UCSD-AML1 (cell line): ENCODE data around the gene PSAT1.
"Not testable (repeated sequence)": the region's sequence is repeated elsewhere in the genome, so short reads cannot be mapped to it uniquely, and the experiment has no call there.

ENCODE experiments used
- DNase-seq: peaks from one replicate; lab custom pipeline; 2025; ENCODE audit not compliant: unreplicated experiment; lab: John Stamatoyannopoulos, UW

Gene PSAT1

DNA sequence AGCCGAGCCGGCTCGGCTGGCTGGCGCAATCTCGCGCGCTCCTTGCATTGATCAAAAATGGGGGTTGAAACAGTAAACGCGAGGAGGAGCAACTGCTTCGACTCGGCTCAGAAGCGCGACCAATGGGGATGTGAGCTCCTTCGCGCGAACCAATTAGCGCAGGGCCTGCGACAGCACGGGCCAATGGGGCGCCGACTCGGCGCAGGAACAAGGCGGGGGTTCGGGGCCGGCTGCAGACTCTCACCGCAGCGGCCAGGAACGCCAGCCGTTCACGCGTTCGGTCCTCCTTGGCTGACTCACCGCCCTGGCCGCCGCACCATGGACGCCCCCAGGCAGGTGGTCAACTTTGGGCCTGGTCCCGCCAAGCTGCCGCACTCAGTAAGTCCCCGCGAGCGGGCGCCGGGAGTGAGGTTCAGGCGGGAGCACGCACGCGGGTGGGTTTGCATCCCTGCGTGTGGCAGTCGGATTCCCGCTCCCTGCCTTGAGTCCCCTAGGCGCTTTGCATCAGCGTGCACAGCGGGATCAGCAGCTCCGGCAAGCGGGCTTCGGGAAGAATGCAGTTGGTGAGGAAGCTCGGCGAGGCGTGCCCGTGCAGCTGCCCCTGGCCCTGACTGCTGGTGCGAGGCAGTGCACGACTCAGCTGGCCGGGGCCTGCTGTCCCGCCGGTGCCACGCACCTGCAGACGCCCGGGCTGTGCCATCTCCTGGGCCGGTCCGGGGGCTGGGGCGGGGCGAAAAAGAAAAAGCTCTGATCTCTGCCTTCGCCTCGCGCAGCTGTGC, at the start of gene PSAT1:
PSAT1 (plus strand) TSS at position 233 of the 779 bp plus-strand sequence; CDS start at position 319, 86 bp downstream.
- DNase-seq: no peak

DNA sequence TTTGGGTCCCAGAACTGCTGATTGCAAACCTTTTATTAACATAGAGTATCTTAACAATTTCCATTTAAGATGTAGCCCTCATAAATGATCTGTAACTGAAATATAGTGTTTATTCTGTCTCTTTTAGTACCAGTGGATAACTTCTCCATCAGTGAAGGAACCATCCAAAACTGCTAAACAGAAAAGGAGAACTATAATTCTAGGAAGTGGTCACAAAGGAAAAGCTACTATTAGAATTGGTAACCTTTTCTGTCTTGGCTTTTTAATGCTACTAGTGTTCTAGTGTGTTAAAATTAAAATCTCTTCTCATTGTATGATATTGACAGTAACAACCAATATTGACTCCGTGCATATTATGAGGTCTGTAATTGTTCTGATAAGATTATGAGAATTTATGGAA, 48.3 kb upstream of the PSAT1 start:
- DNase-seq: no peak

DNA sequence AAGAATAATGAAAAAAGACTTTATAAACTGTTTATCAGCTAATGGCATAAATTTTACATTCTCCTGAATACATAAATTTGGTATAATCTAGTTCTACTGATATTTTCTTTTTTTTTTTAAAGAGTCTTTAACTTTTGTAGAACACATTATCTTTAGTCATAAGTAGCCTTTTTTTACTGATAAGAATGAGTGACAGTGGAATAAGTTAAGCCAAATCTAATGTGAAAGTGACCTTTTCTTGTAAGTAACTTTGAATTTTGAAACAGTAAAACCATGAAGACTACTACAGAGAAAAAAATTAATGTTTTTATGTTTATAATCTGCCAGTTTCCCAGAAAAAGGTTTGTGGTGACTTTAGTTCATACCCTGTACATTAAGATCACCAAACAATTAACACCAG, 47.4 kb upstream of the PSAT1 start:
- DNase-seq: no peak

DNA sequence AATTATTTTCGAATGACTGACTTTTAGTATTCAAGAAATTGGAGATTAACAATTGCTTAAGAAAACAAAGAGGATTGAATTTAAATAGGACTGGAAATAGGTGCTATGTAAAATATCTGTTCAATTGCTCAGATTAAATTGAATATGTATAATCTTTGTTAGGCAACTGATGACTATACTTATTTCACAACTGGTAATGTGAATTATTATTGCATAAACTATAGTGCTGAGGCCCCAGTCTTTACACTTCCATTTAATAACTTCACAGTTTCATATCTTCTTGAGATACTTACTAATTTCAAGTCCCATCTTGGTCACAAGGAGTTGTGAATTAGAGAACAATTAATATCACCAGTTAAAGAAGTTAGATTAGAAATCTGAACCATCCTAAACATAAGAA, 44.3 kb upstream of the PSAT1 start:
- DNase-seq: no peak

DNA sequence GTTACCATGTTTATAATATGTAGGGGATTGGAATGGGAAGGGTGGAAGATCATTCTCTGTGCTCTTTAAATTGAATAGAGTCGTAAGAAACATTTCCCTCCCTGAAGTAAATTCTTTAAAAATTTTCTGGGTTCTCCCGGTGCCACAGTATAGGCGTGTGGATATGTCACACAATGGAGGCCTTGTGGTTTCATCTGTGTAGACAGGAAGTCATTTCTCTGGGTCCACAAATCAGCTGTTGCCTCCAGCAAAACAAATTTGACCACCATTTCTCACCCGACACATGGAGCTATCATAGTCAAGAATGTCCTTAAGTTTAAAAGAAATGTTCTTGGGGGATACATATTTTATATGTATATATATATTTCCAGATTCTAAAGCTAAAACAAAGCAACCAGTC, 43.6 kb upstream of the PSAT1 start:
- DNase-seq: no peak

DNA sequence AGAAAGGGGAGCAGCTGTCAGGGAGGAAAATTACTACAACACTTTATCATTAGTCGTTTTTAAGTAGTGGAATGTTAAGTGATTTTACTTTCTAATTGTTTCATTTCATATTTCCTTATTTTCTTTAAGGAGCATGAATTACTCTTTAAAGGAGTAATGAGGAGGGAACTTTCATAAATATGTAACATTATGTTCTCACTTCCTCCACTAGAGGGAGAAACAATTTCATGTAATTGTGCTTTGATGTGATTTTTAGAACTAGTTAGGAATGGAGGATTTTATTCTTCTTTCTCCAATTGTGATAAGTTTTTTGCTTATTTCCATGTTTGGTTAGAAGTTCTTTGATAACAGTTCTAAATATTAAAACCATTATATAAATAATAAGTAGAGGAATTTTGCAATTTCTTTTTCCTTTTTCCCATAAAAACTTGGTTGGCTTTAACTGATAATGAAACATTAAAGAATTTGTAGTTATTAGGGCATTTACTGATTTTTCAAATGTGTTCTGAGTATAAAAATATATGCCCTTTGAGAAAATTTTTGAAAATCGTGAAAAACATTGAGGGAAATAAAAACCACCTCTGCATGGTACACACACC, 35.4 kb upstream of the PSAT1 start:
- DNase-seq: no peak

DNA sequence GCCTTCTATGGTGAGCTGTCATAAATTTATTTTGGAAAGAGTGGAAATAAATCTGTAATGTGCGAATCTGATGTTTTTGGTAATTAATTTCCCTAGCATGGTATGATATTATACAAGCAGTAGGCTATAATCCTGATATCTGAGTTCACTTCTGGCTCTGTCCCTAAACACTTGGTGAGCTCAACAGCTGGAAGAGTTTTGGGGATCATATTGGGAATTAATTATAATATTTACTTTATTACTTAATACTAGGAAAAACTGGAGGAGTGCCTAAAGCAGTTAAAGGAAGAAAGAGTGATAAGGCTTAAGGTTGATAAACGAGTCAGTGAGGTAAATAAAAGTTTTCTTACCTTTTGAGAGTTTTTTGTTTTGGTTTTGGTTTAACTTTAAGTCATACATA, 34.3 kb upstream of the PSAT1 start:
- DNase-seq: no peak

DNA sequence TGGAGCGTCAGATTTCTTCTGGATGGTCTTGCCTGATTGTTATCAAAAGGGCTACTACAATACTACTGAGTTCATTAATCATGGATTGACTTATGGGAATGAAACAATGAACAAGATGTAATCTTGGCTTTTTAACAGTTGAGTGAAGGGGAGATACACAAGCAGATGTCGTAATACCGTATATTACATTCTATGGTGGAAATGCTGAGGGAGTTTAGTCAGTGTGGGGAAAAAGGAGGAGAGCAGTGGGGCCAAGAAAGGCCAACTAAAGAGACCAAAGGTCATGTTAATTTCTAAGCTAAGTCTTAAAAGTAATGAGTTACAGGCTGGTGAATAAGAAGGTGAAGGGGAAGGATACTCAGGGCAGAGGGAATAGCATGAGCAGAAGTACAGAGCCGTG, 29.0 kb upstream of the PSAT1 start:
- DNase-seq: no peak

DNA sequence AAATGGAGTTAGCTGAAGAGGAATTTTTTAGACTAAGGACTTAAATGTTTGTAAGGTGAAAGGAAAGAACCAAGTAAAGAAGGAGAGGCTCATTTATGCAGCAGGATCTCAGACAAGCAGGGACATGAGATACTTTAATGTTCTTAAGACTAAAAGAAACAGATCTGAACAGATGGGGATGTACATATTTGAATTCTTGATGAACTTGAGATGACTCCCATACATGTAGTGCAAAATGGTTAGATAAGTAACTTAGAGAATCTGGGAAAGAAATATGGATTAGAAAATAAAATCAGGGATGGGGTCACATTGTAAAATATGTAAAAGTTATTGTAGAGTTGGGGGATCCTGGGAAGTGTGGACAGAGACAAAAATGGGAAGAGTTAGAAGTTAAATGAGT, 27.1 kb upstream of the PSAT1 start:
- DNase-seq: no peak

DNA sequence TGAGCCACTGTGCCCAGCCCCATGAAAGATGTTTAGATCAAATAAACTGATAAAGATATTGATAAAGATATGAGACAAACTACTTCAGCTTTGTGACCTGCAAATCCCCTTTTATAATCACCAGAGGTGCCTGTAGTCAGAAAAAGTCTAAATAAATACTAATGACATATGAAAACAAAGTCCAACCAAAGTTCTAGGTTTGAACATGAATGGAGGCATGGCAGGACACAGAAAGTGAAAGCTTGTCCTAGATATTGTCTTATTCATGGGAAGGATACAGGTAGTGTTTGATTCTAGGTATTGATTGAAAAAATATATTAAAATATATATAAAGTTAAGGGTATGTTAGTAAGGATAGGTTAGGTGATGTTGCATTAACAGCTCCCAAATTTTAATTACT, 24.6 kb upstream of the PSAT1 start:
- DNase-seq: no peak

DNA sequence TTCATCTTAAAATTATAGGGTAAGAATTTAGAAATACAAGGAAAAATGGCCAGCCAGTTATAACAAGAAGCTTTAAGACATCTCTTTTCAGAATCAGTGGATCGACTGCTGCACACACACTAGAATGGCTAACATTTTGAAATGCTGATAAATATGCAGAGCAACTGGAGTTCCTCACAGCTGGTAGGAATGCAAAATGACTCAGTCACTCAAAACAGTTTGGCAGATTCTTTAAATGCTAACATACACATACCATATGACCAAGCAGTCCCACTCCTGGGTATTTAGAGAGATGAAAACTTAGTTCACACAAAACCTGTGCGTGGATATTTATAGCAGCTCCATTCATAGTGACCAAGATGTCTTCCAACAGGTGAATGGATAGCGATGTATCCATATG, 23.2 kb upstream of the PSAT1 start:
- no peak for DNase-seq

DNA sequence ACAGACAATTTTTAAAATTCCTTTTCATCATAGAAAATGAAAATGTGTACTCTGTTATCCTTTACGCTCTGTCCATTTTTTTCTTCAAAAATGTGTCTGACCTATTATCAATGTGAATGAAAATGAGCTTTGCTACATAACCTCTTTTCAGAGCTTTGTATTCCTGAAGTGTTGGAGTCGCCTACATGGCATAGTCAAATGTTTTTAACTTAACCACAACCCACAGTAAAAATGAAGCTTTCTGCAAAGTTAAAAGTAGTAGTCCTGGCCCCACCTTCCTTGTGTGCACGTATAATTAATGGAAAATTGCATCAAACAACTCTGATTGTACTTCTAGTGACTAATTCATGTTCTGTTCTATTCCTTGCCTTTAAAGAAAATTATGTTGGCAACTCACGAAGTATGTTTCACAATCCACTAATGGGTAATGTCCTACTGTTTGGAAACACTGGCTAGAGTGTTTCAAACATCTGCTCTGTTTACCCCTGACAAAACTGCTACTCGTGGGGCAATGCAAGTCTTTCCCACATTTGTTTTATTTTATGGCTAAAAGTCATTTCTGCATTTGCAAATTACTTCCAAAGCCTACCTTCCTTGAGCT, 18.6 kb upstream of the PSAT1 start:
- DNase-seq: no peak

DNA sequence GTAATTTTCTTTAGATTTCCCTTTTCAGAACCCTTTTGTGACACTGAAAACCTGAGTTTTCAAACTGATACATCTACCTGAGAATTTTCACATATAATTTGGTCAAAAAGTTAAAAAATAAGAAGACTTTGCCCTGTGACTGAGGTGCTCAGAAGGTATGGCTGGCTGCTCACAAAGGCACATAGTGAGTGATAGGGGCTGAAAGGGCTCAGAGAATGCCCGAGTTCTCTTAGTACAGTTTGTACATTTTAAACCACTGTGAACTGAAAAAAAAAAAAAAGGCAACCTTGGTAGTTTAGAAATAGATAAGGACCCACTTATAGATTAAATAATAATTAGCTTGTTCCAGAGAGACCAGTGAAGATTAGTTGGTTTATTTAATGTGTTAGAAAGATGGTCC, 18.1 kb upstream of the PSAT1 start:
- no peak for DNase-seq

DNA sequence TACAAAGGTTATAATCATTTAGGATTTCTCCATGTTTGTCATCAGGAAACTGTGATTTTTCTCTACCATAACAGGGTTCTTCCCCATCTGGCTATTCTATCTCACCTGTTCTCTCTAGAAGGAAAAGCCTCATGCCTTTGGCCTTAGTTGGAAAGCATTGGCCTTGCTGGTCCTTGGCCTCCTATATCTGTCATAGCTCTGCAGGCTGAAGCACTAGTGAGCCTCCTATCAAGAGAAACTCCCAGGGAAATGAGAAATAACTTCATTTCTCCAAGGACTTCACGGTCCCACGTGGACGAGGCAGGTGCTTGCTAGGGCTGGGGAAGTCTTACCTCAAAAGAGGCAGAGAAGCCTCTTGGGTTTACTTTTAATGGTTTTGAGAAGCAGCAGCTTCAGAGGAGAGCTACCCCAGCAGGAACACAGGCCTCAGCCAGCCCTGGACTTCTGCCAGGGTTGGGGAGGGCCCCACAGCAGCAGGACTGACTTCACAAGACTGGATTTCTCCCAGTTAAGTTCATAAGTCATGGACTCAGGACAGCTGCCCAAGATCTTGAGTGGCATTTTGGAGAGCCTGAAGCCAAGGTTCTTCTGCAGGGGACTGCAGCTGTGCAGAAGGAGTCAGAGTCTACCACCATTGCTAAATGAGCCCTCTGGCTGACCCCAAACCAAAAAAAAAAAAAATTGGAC, 15.8 kb upstream of the PSAT1 start:
- no peak for DNase-seq

DNA sequence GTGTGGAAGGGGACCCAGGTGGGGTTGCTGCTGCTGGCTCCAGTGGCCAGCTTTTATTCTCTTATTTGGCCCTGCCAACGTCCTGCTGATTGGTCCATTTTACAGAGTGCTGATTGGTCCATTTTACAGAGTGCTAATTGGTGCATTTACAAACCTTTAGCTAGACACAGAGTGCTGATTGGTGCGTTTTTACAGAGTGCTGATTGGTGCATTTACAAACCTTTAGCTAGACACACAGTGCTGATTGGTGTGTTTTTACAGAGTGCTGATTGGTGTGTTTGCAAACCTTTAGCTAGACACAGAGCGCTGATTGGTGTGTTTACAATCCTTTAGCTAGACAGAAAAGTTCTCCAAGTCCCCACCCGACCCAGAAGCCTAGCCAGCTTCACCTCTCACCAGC, 12.7 kb upstream of the PSAT1 start:
- DNase-seq: not testable (repeated sequence)

DNA sequence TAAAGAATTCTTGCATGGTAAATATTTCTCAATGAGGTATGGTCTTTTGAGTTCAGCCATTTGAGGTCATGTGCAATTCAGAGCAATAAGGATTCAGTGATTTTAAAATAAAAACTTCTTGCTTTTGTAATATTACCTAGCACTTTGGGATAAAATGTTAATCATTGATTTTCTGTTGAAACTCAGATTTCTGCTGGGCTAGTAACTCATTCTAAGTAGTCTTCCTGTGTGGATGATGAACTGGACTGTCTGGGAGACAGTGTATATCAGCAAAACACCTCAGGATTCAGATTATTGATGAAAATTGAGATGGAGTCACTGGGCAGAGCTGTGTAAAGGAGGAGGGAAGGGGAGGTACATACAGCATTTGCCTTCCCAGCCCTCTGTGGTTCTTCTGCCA, 10.8 kb upstream of the PSAT1 start:
- no peak for DNase-seq

DNA sequence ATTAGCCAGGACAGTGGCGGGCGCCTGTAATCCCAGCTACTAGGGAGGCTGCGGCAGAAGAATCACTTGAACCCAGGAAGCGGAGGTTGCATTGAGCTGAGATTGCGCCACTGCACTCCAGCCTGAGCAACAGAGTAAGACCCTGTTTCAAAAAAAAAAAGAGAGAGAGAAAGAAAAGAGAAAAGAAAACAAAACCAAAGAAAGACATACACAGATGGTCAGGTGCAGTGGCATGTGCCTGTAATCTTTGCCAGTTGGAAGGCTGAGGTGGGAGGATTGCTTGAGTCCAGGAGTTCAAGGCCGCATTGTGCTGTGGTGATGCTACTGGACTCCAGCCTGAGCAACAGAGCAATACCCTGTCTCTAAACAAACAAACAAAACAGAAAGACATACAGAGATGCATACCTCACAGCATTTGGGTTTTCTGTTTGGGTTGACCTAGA, 10.0 kb upstream of the PSAT1 start:
- DNase-seq: no peak

DNA sequence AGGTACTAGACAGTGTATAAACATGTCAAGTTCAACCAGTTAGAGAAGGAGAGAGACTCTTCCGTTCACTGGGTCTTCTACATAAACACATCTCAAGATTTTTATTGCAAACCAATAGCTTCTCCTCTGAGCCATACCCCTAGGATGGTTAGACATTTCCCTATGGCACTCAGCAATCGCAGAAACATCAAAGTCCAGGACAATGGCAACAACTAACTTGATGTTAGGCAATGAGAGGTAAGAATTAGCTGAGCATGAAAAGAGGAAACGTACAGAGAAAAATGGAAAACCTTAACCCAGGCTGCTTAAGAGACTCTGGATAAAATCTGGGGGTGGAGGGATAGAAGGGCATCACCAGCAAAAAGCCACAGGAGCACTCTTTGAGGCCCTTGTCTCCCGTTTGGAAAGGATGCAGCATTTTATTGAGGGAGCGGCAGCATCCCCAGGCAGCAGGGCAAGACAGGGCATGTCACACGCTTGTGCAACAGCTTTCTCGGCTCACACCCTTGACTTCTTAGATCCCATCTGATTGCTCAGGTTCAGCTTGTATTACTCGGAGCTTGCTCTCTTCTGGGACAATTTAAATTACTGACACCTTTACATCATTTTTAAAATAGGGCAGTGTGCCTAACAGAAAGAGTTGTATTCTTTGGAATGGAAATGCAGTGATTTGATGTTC, 8.6 kb upstream of the PSAT1 start:
- no peak for DNase-seq

DNA sequence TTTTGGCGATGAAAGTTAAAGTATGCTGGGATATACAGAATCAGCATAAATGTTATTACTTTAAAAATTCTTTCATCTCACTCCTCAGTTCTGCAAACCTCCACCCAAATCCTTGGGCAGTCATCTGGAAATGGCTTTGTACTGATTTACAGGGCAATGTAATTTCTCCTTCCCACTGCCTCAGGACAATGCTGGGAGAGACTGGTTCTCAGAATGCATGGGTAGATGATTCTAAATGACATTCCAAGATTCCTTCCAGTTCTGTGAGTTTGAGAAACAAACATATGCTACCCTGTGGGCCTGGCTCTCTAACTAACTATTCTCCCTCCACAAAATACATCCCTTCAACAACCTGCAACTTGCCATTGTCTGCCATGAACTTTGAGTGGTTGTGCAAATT, 7.5 kb upstream of the PSAT1 start:
- no peak for DNase-seq

DNA sequence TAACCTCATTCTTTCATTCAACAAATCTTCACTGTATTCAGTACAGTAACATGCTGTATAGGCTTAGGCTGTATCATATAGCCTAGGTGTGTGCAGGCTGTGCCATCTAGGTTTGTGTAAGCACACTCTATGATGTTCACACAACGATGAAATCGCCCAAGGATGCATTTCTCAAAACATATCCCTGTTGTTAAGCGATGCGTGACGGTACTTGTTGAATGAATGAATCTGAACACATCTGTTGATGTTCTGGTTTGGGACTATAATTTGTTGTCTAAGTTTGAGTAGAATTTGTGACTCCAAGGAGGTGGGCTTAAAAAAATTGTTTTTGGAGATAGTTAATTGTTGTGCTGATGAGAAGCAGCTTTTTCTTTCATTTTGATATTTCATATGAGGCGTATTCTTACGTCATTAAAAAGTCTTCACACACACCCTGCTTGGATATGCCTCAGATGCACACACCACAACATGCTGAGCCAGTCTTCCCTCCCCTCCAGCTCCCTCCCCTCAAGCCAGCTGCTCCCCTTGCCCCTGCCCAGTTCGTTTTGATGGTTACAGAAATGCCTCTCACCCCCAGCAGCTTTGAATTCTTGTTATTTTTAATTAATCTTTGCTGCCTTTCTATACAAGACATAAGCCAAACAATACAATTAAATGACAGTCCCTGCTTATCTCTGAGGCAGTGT, 5.5 kb upstream of the PSAT1 start:
- no peak for DNase-seq

DNA sequence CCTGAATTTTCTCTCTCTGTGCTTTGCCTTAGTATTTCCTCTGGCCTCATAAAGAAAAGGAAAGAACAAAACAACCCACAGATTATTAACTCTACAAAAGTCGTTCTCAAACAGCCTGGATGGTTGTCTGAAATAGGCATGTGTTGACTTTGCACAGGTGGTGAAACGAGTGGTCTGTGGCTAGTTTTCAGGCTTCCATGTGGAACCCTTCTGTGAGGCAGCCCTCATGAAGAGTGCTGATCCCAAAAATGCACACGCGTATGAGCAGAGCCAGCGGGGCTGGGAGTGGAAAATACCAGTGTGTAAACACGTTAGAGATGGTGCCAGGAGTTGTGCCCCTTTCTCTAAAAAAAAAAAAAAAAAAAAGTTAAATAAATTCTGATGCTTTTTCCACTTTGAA, 4.9 kb upstream of the PSAT1 start:
- DNase-seq: no peak
